Ovary (tissue), 3 donors: Measurements from ENCODE around the gene SMIM13.

Source experiments
- EP300 ChIP-seq: sonication (generic); formaldehyde crosslinking; IDR thresholded peaks from one replicate; pipeline ENCODE4 v1.6.1; 2017; ENCODE audit warnings: antibody characterized with exemption
- POLR2A ChIP-seq: fragments of 450-650 bp; IDR thresholded peaks from one replicate; pipeline ENCODE4 v1.6.1; 2017; ENCODE audit warnings: antibody characterized with exemption, mild to moderate bottlenecking, moderate library complexity
- TF ChIP-seq, protein P1 (sequence below), 3 donors: fragments of 450-650 bp in 2 of 3; fragments of 200-600 bp in 1 of 3; IDR thresholded peaks; one replicate each; pipeline versions ENCODE4 v1.5.1 to v1.8.0; 2016 to 2022; ENCODE audit warnings: antibody characterized with exemption in 3 of 3, mild to moderate bottlenecking in 1 of 3
- donor health status: DM: no; HTN: no; CAD: no.

DNA sequence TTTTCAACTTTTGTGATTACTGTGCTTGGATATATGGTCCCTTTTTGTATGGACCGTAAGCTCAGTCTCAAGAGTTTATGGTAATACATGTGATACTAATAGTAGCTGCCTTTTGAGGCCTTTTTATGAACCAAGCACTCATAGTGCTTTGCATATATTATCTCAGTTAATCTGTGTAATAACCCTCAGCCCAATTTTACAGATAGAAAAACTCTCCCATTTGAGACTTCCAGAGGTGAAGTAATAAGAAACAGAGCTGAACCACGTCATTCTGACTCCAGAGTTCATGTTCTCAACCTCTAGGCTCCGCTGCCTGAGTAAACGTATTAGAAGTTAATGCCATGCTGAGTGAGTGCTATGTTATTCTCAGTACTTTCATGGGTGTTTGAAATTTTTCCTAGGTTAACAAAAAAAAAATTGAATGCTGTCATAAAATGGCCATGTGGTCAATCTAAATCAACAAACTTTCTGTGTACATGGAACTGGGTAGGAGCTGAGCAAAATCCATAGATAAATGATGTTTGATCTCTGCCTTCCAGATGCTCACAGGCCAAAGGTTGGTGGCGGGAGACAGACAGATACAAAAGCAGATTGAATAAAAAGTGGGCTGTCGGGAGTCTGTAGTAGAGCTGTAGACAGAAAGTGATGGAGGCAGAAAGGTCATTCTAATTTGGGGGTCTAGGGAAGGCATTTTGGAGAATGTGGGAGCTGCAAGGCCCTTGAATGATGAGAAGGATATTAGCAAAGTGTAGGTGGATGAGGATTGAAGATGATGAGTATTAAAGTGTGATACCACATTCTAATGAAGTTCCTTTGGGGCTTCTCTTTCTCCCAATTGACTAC lies 26.9 kb upstream of the SMIM13 start:
- TF ChIP-seq, protein P1, sequence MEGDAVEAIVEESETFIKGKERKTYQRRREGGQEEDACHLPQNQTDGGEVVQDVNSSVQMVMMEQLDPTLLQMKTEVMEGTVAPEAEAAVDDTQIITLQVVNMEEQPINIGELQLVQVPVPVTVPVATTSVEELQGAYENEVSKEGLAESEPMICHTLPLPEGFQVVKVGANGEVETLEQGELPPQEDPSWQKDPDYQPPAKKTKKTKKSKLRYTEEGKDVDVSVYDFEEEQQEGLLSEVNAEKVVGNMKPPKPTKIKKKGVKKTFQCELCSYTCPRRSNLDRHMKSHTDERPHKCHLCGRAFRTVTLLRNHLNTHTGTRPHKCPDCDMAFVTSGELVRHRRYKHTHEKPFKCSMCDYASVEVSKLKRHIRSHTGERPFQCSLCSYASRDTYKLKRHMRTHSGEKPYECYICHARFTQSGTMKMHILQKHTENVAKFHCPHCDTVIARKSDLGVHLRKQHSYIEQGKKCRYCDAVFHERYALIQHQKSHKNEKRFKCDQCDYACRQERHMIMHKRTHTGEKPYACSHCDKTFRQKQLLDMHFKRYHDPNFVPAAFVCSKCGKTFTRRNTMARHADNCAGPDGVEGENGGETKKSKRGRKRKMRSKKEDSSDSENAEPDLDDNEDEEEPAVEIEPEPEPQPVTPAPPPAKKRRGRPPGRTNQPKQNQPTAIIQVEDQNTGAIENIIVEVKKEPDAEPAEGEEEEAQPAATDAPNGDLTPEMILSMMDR (IDR thresholded peaks at IDR 0.05): no peak
- no peak for TF ChIP-seq POLR2A
- no peak for TF ChIP-seq EP300
